ENCODE measurements around the gene TMEM18. TPM values are rescaled to one million over a fixed set of nuclear protein-coding genes. Genes with fewer than 3 reads are reported as not detected.

The TMEM18 gene
- total and polyA plus RNA-seq, 2 of the 4 experiments (the other 2 are of a cell fraction): 15.2 to 30.2 TPM

GRCh38 chr2:618422-618990 lies 58.7 kb downstream of the TMEM18 start:
- H3K4me1 ChIP-seq (ENCODE audit: control insufficient read depth, insufficient read depth, low read length): no peaks in the 10 kb centered on the region
- H3K56ac ChIP-seq (ENCODE audit: extremely low read depth, insufficient read depth, low read length): no peak overlapping the region
- no peak overlapping the region for H3K4me2 ChIP-seq (ENCODE audit: low read depth, low read length)
- no peak overlapping the region for H2BK5ac ChIP-seq (ENCODE audit: low read depth, low read length, poor library complexity, severe bottlenecking)
- no peak overlapping the region for H2AK5ac ChIP-seq (ENCODE audit: low read depth, low read length)
- H4K20me1 ChIP-seq (ENCODE audit: insufficient read depth, low read length): no peaks in the 10 kb centered on the region
- WGBS, 2 experiments (ENCODE audit: extremely low coverage in 2 of 2, insufficient read length in 1 of 2): no CpG with 5 or more reads among the region's 6 CpGs
- H2BK120ac ChIP-seq (ENCODE audit: low read depth, low read length): no peak overlapping the region
- no peak overlapping the region for H3K4me3 ChIP-seq (ENCODE audit: insufficient read depth, low read depth, low read length)
- no peak overlapping the region for H4K5ac ChIP-seq (ENCODE audit: low read depth, low read length)
- H4K8ac ChIP-seq (ENCODE audit: low read depth in 2 of 2, low read length in 2 of 2): no peak overlapping the region
- no peak overlapping the region for H3K27ac ChIP-seq (ENCODE audit: insufficient read depth, low read length)
- ATAC-seq (ENCODE audit: low read depth) (no peak), DNase-seq (no peak)
- POLR2A ChIA-PET (ENCODE audit: unreplicated experiment): no interaction called here
- CTCF ChIA-PET: no interaction called here
- H2BK15ac ChIP-seq (ENCODE audit: low read depth, low read length): no peak overlapping the region
- no peak overlapping the region for H2AK9ac ChIP-seq (replicated peaks; ENCODE audit: low read depth, low read length, poor library complexity)
- no peak overlapping the region for H3K4ac ChIP-seq (ENCODE audit: low read depth, low read length)
- intact Hi-C loops (cut with micrococcal nuclease) (loop anchor here (5.0 kb wide), 1 partner anchor 604 kb away; no protein-coding TSS in a partner anchor), in situ Hi-C loops (cut with MboI; ENCODE audit: low sequenced_read_pairs) (no loop called here), dilution Hi-C loops (cut with HindIII; ENCODE audit: low sequenced_read_pairs, unreplicated experiment) (no loop called here)
- no peak overlapping the region for H3K23ac ChIP-seq (ENCODE audit: low read depth, low read length)
- no peak overlapping the region for H2AFZ ChIP-seq (replicated peaks; ENCODE audit: low read length, poor library complexity)
- no peak overlapping the region for H4K91ac ChIP-seq (ENCODE audit: insufficient read depth, low read depth, low read length)
- no TSS peak for BruUV-seq (replicated peaks)
- H3K79me1 ChIP-seq (ENCODE audit: low read depth in 1 of 2, low read length in 2 of 2): no peaks in the 10 kb centered on the region
- H3K36me3 ChIP-seq (ENCODE audit: control insufficient read depth, insufficient read depth, low read length): no peaks in the 10 kb centered on the region
- H3K14ac ChIP-seq (replicated peaks; ENCODE audit: low read depth, low read length): no peak overlapping the region
- H3K9me3 ChIP-seq (ENCODE audit: control insufficient read depth, insufficient read depth, low read length): peaks cover 19% of the 10 kb centered on the region
- no peak overlapping the region for H3K9ac ChIP-seq (ENCODE audit: low read depth, low read length)
- no peak overlapping the region for H3K18ac ChIP-seq (ENCODE audit: low read depth, low read length)
- H3K9me1 ChIP-seq (ENCODE audit: insufficient read depth, low read length): no peaks in the 10 kb centered on the region
- no peaks in the 10 kb centered on the region for H3K27me3 ChIP-seq (ENCODE audit: control insufficient read depth, insufficient read depth, low read length)
- no peak overlapping the region for H2BK20ac ChIP-seq (ENCODE audit: low read depth, low read length)
- TF ChIP-seq NFE2L2 (IDR thresholded peaks at IDR 0.05; ENCODE audit: low read depth, low read length) (no peak), RFX5 (IDR thresholded peaks at IDR 0.05; ENCODE audit: low read depth, low read length) (no peak)

All from IMR-90 (cell line).